Astrocyte (in vitro differentiated cells and primary cell): ENCODE measurements around the gene ZNF79. TPM values are rescaled to one million over a fixed set of nuclear protein-coding genes. Genes with fewer than 3 reads are reported as not detected.

Source experiments
- DNase-seq: peaks from one replicate; pipeline ENCODE4 v3.0.0-alpha.2; 2010; ENCODE audit warnings: low read depth
- FAIRE-seq: peaks from 2 replicates; lab custom pipeline; 2011; peaks lifted over from hg19 to GRCh38; lab: Jason Lieb, UNC
- H2AFZ ChIP-seq: 2 replicates; pipeline ENCODE4 v1.6.0; 2012; ENCODE audit warnings: low read depth, low read length, inconsistent platforms
- H3K27ac ChIP-seq: 2 replicates; pipeline ENCODE4 v1.5.1; 2011; ENCODE audit warnings: low read depth, low read length, inconsistent platforms
- H3K27me3 ChIP-seq: 2 replicates; pipeline ENCODE4 v1.6.0; 2011; ENCODE audit warnings: low read length, inconsistent platforms; ENCODE audit not compliant: insufficient read depth
- H3K36me3 ChIP-seq: 2 replicates; pipeline ENCODE4 v1.5.1; 2011; ENCODE audit warnings: low read length, inconsistent platforms; ENCODE audit not compliant: insufficient read depth
- H3K4me1 ChIP-seq: 2 replicates; pipeline ENCODE4 v1.5.1; 2011; ENCODE audit warnings: low read length, inconsistent platforms; ENCODE audit not compliant: insufficient read depth
- H3K4me2 ChIP-seq: 2 replicates; pipeline ENCODE4 v1.6.0; 2012; ENCODE audit warnings: low read length, inconsistent platforms
- H3K4me3 ChIP-seq: 2 replicates; pipeline ENCODE4 v1.5.1; 2011; ENCODE audit warnings: low read depth, mild to moderate bottlenecking, low read length, inconsistent platforms; ENCODE audit not compliant: insufficient read depth
- H3K79me2 ChIP-seq: 2 replicates; pipeline ENCODE4 v1.6.0; 2012; ENCODE audit warnings: mild to moderate bottlenecking, low read length, inconsistent platforms; ENCODE audit not compliant: insufficient read depth
- H3K9ac ChIP-seq: 2 replicates; pipeline ENCODE4 v1.6.0; 2012; ENCODE audit warnings: mild to moderate bottlenecking, low read length, inconsistent platforms
- H3K9me3 ChIP-seq: 2 replicates; pipeline ENCODE4 v1.5.1; 2012; ENCODE audit warnings: low read depth, mild to moderate bottlenecking, low read length, inconsistent platforms; ENCODE audit not compliant: insufficient read depth
- H4K20me1 ChIP-seq: 2 replicates; pipeline ENCODE4 v1.6.0; 2012; ENCODE audit warnings: low read length, inconsistent platforms; ENCODE audit not compliant: insufficient read depth
- H3K27ac Mint-ChIP-seq: one replicate; pipeline ENCODE4 v1.8.0; 2021; ENCODE audit warnings: mild to moderate bottlenecking, mixed read lengths; ENCODE audit not compliant: unreplicated experiment
- H3K27me3 Mint-ChIP-seq: one replicate; pipeline ENCODE4 v1.8.0; 2021; ENCODE audit warnings: low read depth, mixed read lengths; ENCODE audit not compliant: unreplicated experiment
- H3K36me3 Mint-ChIP-seq: one replicate; pipeline ENCODE4 v1.8.0; 2021; ENCODE audit warnings: low read depth, mixed read lengths; ENCODE audit not compliant: unreplicated experiment
- H3K4me1 Mint-ChIP-seq: one replicate; pipeline ENCODE4 v1.8.0; 2021; ENCODE audit warnings: low read depth, mixed read lengths; ENCODE audit not compliant: unreplicated experiment
- H3K4me3 Mint-ChIP-seq: one replicate; pipeline ENCODE4 v1.8.0; 2021; ENCODE audit warnings: mild to moderate bottlenecking, moderate library complexity, mixed read lengths; ENCODE audit not compliant: unreplicated experiment
- H3K9me3 Mint-ChIP-seq: one replicate; pipeline ENCODE4 v1.8.0; 2021; ENCODE audit warnings: mild to moderate bottlenecking, mixed read lengths; ENCODE audit not compliant: unreplicated experiment
- EZH2 ChIP-seq: IDR thresholded peaks from 2 replicates; pipeline ENCODE4 v1.6.1; 2012; ENCODE audit warnings: mild to moderate bottlenecking, low read length, inconsistent platforms; ENCODE audit not compliant: insufficient read depth
- total RNA-seq: library from RNA; stranded (reverse); gene quantifications from 2 replicates; pipeline ENCODE4 v1.2.1, GENCODE V29; 2021
- TF ChIP-seq, protein P1 (sequence below): IDR thresholded peaks from 2 replicates; pipeline ENCODE4 v1.5.1; 2011; ENCODE audit warnings: low read depth, mild to moderate bottlenecking, inconsistent platforms, low read length, moderate library complexity; ENCODE audit not compliant: insufficient read depth

The ZNF79 gene
- total RNA-seq, 1 donor from 2014 or later = 11.5 TPM

- peaks cover 3% of the 10 kb centered on the region for H3K9me3 ChIP-seq
- H3K4me2 ChIP-seq = no peak overlapping the region
- DNase-seq = no peak
- Mint-ChIP-seq H3K4me1 (peaks cover 10% of the 10 kb centered on the region), H3K36me3 (peaks cover 2% of the 10 kb centered on the region), H3K4me3 (no peak overlapping the region), H3K9me3 (no peaks in the 10 kb centered on the region), H3K27ac (no peak overlapping the region), H3K27me3 (no peaks in the 10 kb centered on the region)
- no peak for FAIRE-seq
- H3K79me2 ChIP-seq = peaks cover 27% of the 10 kb centered on the region
- no peak for TF ChIP-seq EZH2
- TF ChIP-seq, protein P1, sequence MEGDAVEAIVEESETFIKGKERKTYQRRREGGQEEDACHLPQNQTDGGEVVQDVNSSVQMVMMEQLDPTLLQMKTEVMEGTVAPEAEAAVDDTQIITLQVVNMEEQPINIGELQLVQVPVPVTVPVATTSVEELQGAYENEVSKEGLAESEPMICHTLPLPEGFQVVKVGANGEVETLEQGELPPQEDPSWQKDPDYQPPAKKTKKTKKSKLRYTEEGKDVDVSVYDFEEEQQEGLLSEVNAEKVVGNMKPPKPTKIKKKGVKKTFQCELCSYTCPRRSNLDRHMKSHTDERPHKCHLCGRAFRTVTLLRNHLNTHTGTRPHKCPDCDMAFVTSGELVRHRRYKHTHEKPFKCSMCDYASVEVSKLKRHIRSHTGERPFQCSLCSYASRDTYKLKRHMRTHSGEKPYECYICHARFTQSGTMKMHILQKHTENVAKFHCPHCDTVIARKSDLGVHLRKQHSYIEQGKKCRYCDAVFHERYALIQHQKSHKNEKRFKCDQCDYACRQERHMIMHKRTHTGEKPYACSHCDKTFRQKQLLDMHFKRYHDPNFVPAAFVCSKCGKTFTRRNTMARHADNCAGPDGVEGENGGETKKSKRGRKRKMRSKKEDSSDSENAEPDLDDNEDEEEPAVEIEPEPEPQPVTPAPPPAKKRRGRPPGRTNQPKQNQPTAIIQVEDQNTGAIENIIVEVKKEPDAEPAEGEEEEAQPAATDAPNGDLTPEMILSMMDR = no peak
- H3K36me3 ChIP-seq = no peaks in the 10 kb centered on the region
- H3K4me1 ChIP-seq = peaks cover 20% of the 10 kb centered on the region
- no peaks in the 10 kb centered on the region for H3K27me3 ChIP-seq
- no peak overlapping the region for H2AFZ ChIP-seq
- peaks cover 16% of the 10 kb centered on the region for H4K20me1 ChIP-seq
- H3K27ac ChIP-seq = no peak overlapping the region
- H3K4me3 ChIP-seq = no peak overlapping the region
- H3K9ac ChIP-seq = no peak overlapping the region
Measured at GRCh38 chr9:127421057-127421456, 3.1 kb upstream of the ZNF79 start.

DNA sequence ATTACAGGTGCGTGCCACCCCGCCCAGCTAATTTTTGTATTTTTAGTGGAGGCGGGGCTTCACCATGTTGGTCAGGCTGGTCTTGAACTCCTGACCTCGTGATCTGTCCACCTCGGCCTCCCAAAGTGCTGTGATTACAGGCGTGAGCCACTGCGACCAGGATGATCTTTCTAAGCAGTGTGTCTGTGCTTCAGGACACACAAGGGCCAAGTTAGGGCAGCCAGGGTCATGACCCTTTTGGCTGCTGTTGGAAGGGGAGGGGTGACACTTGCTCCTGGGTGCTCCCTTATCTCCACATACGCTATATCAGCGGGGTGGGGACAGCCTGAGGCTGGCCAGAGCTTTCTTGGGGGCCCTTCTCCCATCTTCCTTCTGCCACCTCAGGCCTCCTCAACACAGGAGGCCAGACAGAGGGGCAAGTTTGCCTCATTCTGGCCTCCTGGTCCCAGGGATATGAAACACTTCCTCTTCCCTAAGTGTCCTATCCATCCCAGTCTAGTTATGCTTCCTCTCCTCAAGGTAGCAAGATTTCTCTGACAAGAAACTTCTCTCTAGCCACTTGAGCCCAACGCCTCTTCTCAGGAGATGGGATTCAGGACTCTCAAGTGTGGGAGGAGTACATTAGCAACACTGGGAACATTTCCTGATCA is 1.9 kb upstream of the ZNF79 start:
- H3K27ac Mint-ChIP-seq = no peak overlapping the region
- no peaks in the 10 kb centered on the region for H3K9me3 Mint-ChIP-seq
- peaks cover 18% of the 10 kb centered on the region for H3K4me1 Mint-ChIP-seq
- DNase-seq (no peak), FAIRE-seq (no peak)
- no peaks in the 10 kb centered on the region for H3K36me3 ChIP-seq
- no peaks in the 10 kb centered on the region for H3K27me3 ChIP-seq
- H3K4me3 Mint-ChIP-seq = no peak overlapping the region
- H3K4me3 ChIP-seq = no peak overlapping the region
- peaks cover 36% of the 10 kb centered on the region for H3K79me2 ChIP-seq
- H3K4me2 ChIP-seq = peak overlapping the region; percentile 86
- H3K9me3 ChIP-seq = peaks cover 3% of the 10 kb centered on the region
- H2AFZ ChIP-seq = no peak overlapping the region
- H3K36me3 Mint-ChIP-seq = peaks cover 6% of the 10 kb centered on the region
- H3K4me1 ChIP-seq = peaks cover 20% of the 10 kb centered on the region
- H3K9ac ChIP-seq = peak overlapping the region; percentile 95
- TF ChIP-seq EZH2 = no peak
- TF ChIP-seq, protein P1 = no peak
- no peaks in the 10 kb centered on the region for H3K27me3 Mint-ChIP-seq
- H3K27ac ChIP-seq = no peak overlapping the region
- H4K20me1 ChIP-seq = peaks cover 25% of the 10 kb centered on the region

DNA sequence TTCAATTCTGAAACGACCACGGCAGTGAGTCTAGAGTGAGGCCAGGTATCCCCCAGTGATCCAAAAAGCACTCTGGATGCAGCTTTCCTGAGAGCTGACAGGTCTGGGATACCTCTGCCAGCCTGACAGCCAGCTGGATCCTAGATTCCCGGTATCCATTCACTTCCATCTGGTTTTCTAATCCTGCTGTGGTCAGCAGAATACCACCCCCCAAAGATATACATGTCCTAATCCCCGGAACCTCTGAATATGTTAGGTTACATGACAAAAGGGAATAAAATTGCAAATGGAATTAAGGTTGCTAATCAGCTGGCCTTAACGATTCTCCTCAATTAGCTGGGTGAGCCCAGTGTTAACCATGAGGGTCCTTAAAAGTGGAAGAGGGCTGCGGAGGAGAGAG is 1.4 kb upstream of the ZNF79 start:
- DNase-seq (no peak), FAIRE-seq (no peak)
- Mint-ChIP-seq H3K4me1 (peaks cover 20% of the 10 kb centered on the region), H3K27me3 (no peaks in the 10 kb centered on the region), H3K27ac (no peak overlapping the region), H3K4me3 (peak overlapping the region; percentile 93), H3K9me3 (no peaks in the 10 kb centered on the region), H3K36me3 (peaks cover 5% of the 10 kb centered on the region)
- H3K27me3 ChIP-seq = no peaks in the 10 kb centered on the region
- TF ChIP-seq, protein P1 = no peak
- TF ChIP-seq EZH2 = no peak
- H3K4me1 ChIP-seq = peaks cover 20% of the 10 kb centered on the region
- H3K27ac ChIP-seq = no peak overlapping the region
- H3K4me2 ChIP-seq = peak overlapping the region; percentile 86
- H2AFZ ChIP-seq = no peak overlapping the region
- peaks cover 3% of the 10 kb centered on the region for H3K9me3 ChIP-seq
- no peaks in the 10 kb centered on the region for H3K36me3 ChIP-seq
- H3K9ac ChIP-seq = peak overlapping the region; percentile 95
- peaks cover 42% of the 10 kb centered on the region for H3K79me2 ChIP-seq
- peak overlapping the region; percentile 89 for H3K4me3 ChIP-seq
- peaks cover 31% of the 10 kb centered on the region for H4K20me1 ChIP-seq
